ENCODE data around the gene KRT71. TPM values are rescaled to one million over a fixed set of nuclear protein-coding genes. Genes with fewer than 3 reads are reported as not detected.

The KRT71 gene
- total RNA-seq, 1 donor from 2014 or later, result not detected

DNA sequence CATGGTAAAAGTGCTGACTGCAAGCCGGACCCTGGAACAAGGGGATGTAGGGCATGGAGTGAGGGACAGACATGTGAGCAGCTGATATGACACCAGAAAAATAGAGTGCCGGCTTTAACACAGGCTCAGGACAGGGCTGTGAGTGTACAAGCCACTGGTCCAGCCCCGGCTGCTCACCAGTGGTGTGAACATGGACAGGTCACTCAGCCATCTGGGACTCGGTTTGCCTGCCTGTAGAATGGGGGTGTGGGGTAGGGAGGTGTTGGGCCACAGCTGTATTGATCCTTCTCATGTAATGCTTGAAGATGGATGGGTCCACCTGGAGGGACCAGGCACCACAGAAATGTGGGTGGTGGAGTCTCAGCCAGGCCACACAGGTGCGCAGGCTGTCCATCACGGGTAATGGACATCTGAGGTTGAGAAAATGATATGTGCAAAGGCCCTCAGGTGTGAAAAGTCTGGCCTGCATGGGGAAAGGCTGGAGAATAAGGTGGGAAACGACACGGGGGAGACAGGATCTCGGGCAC is 31.3 kb upstream of the KRT71 start:
- Mint-ChIP-seq H3K4me3 (no peak overlapping the region), H3K9me3 (no peaks in the 10 kb centered on the region), H3K27ac (no peak overlapping the region), H3K4me1 (ENCODE audit: low read depth) (peaks cover 33% of the 10 kb centered on the region), H3K36me3 (ENCODE audit: low read depth) (no peaks in the 10 kb centered on the region), H3K27me3 (ENCODE audit: insufficient read depth) (peaks cover 10% of the 10 kb centered on the region)
- intact Hi-C loops (cut with micrococcal nuclease), result loop anchor here (5.0 kb wide), 1 partner anchor 108 kb away; no protein-coding TSS in a partner anchor
- DNase-seq (ENCODE audit: low spot score), result no peak

DNA sequence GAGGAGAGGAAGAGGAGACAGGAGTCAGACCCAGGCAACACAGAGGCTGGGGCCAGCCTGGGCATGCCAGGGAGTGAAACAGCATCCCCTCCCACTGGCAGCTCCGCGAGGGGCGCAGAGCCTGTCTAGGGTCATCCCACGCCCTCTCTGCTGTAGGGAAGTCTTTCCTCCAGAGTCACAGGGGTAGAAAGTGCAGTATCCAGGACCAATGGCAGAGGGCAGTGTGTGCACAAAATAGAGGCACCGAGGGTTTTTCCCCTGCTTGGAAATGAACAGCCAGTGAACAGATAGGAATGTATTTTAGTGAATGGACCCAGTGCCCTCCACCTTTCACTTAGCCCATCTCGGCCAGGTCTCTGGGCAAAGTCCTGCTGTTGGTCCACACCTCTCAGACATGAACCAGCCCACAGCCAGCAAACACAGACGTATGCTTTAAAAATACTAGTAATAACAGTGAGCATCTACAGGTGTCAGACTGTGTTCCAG is 30.1 kb upstream of the KRT71 start:
- Mint-ChIP-seq H3K27me3 (ENCODE audit: insufficient read depth) (peaks cover 13% of the 10 kb centered on the region), H3K36me3 (ENCODE audit: low read depth) (no peaks in the 10 kb centered on the region), H3K4me3 (no peak overlapping the region), H3K9me3 (no peaks in the 10 kb centered on the region), H3K4me1 (ENCODE audit: low read depth) (peaks cover 33% of the 10 kb centered on the region), H3K27ac (no peak overlapping the region)
- intact Hi-C loops (cut with micrococcal nuclease), result loop anchor here (1.0 to 5.0 kb wide), 7 partner anchors 27 to 430 kb away; no protein-coding TSS in a partner anchor
- DNase-seq (ENCODE audit: low spot score), result peak; percentile 59

DNA sequence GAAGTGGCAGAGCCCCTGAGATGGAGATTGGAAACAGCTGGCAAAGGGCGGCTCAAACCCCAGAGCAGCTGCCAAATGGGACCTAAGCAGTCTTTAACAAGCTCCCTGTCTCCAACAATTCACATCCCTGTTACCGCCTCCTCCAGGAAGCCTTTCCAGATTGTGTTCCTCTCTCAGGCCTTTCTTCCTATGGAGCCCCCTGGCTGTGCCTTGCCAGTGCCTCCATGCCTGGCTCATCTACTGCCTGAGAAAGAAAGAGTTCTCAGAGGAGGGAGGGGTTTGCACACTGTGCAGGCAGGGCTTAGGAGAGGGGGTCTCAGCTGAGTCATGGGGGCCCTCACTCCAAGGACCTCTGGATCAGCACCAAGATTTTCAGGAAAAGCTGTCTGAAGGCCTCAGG is 29.5 kb upstream of the KRT71 start:
- no peak for DNase-seq (ENCODE audit: low spot score)
- H3K9me3 Mint-ChIP-seq, result no peaks in the 10 kb centered on the region
- no peak overlapping the region for H3K27ac Mint-ChIP-seq
- no peak overlapping the region for H3K4me3 Mint-ChIP-seq
- H3K36me3 Mint-ChIP-seq (ENCODE audit: low read depth), result no peaks in the 10 kb centered on the region
- intact Hi-C loops (cut with micrococcal nuclease), result loop anchor here (2.0 to 5.0 kb wide), 2 partner anchors 110 to 430 kb away; no protein-coding TSS in a partner anchor
- peaks cover 33% of the 10 kb centered on the region for H3K4me1 Mint-ChIP-seq (ENCODE audit: low read depth)
- peaks cover 13% of the 10 kb centered on the region for H3K27me3 Mint-ChIP-seq (ENCODE audit: insufficient read depth)

DNA sequence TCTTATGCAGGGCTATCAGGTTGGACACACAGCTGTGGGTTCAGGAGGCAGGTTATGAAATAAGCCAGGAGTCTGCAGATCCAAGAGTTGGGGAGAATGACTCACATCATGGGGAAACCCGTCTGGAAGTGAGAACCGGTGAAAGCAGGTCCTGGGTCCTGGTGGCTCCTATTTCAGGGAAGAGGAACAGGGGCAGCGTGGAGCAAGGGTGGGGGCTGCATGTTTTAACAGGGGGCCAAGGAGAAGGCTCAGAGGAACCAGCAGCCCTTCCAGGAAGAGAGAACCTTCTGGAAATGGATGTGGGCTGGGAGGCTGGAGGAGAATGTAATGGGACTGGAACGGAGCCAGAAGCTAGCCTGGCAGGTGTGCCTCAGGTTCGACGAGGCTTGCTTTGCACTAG is 28.5 kb upstream of the KRT71 start:
- H3K27ac Mint-ChIP-seq, result no peak overlapping the region
- peaks cover 24% of the 10 kb centered on the region for H3K4me1 Mint-ChIP-seq (ENCODE audit: low read depth)
- no peak for DNase-seq (ENCODE audit: low spot score)
- intact Hi-C loops (cut with micrococcal nuclease), result loop anchor here (5.0 kb wide), 1 partner anchor 111 kb away; no protein-coding TSS in a partner anchor
- peaks cover 8% of the 10 kb centered on the region for H3K27me3 Mint-ChIP-seq (ENCODE audit: insufficient read depth)
- H3K36me3 Mint-ChIP-seq (ENCODE audit: low read depth), result no peaks in the 10 kb centered on the region
- no peak overlapping the region for H3K4me3 Mint-ChIP-seq
- no peaks in the 10 kb centered on the region for H3K9me3 Mint-ChIP-seq

DNA sequence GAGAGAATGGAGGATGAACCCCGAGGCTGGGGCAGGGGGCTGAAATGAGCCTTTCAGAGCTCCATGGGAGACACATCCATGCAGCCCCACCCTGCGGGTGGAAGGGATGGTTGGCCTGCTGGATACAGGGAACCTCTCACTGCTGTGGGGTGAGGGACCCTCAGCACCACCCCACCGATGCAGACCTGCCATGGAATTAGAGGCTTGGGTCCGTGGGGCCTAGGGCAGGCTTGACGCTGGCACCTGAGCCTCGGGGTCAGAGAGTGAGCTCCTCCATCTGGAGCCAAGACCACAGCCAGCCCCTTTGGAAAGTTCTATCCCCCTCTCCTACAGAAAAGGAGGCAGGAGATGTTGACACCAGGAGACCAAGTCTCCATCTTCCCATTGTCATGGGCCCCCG is 28.1 kb upstream of the KRT71 start:
- H3K9me3 Mint-ChIP-seq, result no peaks in the 10 kb centered on the region
- intact Hi-C loops (cut with micrococcal nuclease), result loop anchor here (5.0 kb wide), 1 partner anchor 111 kb away; no protein-coding TSS in a partner anchor
- DNase-seq (ENCODE audit: low spot score), result no peak
- H3K36me3 Mint-ChIP-seq (ENCODE audit: low read depth), result no peaks in the 10 kb centered on the region
- H3K27me3 Mint-ChIP-seq (ENCODE audit: insufficient read depth), result peaks cover 8% of the 10 kb centered on the region
- H3K4me1 Mint-ChIP-seq (ENCODE audit: low read depth), result peaks cover 20% of the 10 kb centered on the region
- no peak overlapping the region for H3K27ac Mint-ChIP-seq
- no peak overlapping the region for H3K4me3 Mint-ChIP-seq

DNA sequence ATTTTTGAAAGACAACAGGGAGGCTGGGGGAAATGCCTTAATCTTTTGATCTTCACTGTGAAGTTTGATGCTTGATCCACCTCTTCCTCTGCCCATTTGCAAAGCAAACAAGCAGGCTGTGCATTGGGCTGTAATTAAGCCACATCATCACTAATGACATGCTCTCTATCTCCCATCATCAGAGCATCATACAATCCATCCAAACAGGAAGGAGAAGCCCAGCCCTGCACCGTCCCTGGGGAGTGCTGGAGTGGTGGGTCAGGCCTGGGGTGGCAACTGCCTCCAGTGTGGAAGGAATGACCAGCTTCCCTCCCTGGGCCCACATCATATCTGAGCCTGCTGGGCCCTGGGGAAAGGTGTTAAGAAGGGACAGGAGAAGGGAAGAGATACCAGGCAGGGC is 27.6 kb upstream of the KRT71 start:
- intact Hi-C loops (cut with micrococcal nuclease), result loop anchor here (5.0 kb wide), 1 partner anchor 112 kb away; no protein-coding TSS in a partner anchor
- H3K9me3 Mint-ChIP-seq, result no peaks in the 10 kb centered on the region
- H3K27me3 Mint-ChIP-seq (ENCODE audit: insufficient read depth), result peaks cover 8% of the 10 kb centered on the region
- H3K4me1 Mint-ChIP-seq (ENCODE audit: low read depth), result peaks cover 14% of the 10 kb centered on the region
- no peaks in the 10 kb centered on the region for H3K36me3 Mint-ChIP-seq (ENCODE audit: low read depth)
- H3K27ac Mint-ChIP-seq, result no peak overlapping the region
- H3K4me3 Mint-ChIP-seq, result no peak overlapping the region
- no peak for DNase-seq (ENCODE audit: low spot score)

DNA sequence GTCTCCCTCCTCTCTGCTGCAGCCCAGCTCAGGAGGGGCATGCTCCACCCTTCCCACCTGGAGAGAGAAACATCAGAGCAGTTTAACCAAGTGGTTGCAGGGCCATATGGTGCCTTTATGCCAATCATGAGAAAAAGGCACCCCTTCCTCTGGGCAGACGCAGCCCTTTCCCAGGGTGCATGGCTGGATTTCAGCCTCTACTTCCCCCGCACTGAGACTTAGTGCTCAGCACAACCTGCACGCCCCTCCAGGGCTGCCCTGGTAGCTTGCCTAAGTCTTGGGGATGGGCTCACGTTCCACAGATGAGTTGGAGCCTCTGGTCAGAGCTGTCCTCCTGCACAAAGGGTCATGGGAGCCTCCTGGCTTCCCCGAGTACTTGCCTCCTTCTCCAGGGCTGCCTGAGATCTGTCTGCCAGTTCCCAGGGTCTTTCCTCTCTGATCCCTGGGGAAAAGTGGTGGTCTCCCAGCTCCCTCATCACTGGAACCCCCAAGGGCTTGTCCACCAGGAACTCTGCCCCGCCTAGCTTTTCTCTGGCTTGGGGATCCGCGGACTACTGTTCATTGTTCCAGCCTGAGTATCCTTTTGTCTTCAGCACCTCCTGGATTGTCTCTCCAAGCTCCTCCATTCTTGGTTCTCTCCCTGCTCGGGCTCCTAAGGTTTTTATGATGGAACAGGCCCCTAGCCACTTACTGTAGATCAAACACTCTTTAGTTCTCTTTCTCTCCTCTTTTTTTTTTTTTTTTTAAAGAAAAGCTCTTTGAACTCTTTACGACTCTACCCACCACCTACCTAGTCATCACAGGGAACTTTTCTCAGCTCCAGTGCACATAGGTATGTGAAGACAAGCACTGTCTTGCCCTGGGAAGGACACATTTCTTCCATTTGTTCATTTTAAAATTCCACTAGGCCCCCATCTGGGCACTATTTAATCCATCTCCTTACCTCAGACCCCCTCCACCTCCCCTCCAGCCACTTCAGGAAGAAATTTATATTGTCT is 26.8 kb upstream of the KRT71 start:
- Mint-ChIP-seq H3K36me3 (ENCODE audit: low read depth) (no peaks in the 10 kb centered on the region), H3K4me1 (ENCODE audit: low read depth) (peaks cover 7% of the 10 kb centered on the region), H3K27me3 (ENCODE audit: insufficient read depth) (peaks cover 8% of the 10 kb centered on the region), H3K4me3 (no peak overlapping the region), H3K9me3 (no peaks in the 10 kb centered on the region), H3K27ac (no peak overlapping the region)
- intact Hi-C loops (cut with micrococcal nuclease), result loop anchor here (5.0 kb wide), 1 partner anchor 113 kb away; no protein-coding TSS in a partner anchor
- no peak for DNase-seq (ENCODE audit: low spot score)

DNA sequence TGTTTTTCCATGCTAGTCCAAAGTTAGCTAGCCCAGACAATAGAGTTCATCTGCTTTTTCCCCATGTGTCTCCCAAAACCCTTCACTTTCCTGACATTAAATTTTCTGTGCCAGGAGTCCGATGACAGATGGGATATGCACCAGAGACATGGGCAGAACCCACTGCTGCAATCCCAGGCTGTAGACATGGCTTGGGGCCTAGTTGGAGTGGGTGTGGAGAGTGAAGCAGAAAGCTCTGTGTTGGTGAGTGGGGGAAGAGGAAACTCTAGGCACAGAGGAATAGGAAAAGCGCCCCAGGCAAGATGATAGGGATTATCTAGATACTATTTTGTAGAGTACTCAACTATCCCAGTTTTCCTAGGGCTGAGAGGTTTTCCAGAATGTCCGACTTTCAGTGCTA is 25.5 kb upstream of the KRT71 start:
- intact Hi-C loops (cut with micrococcal nuclease), result no loop called here
- H3K4me3 Mint-ChIP-seq, result no peak overlapping the region
- no peak overlapping the region for H3K27ac Mint-ChIP-seq
- H3K4me1 Mint-ChIP-seq (ENCODE audit: low read depth), result peaks cover 6% of the 10 kb centered on the region
- DNase-seq (ENCODE audit: low spot score), result no peak
- peaks cover 8% of the 10 kb centered on the region for H3K27me3 Mint-ChIP-seq (ENCODE audit: insufficient read depth)
- no peaks in the 10 kb centered on the region for H3K36me3 Mint-ChIP-seq (ENCODE audit: low read depth)
- no peaks in the 10 kb centered on the region for H3K9me3 Mint-ChIP-seq

DNA sequence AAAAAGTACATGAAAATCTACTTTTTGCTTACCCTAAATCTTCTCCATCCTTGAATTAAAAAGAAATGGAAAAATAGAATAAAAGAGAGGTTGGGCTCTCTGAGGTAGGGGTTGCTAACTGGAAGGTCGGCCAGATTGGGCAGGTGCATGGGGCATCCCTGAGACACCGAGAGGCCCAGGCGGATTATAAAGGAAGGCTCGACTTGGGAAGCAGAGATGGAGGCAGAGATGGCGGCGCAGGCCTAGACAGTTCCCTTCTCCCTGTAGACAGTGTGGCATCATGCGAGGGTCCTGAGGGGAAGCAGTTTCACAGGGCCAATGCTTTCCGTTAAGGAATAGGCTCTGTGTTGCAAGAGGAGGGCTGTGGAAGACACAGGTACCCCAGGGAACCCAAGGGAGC is 24.4 kb upstream of the KRT71 start:
- no peaks in the 10 kb centered on the region for H3K36me3 Mint-ChIP-seq (ENCODE audit: low read depth)
- no peak for DNase-seq (ENCODE audit: low spot score)
- H3K4me3 Mint-ChIP-seq, result no peak overlapping the region
- H3K9me3 Mint-ChIP-seq, result no peaks in the 10 kb centered on the region
- H3K4me1 Mint-ChIP-seq (ENCODE audit: low read depth), result no peaks in the 10 kb centered on the region
- intact Hi-C loops (cut with micrococcal nuclease), result no loop called here
- no peak overlapping the region for H3K27ac Mint-ChIP-seq
- H3K27me3 Mint-ChIP-seq (ENCODE audit: insufficient read depth), result peaks cover 8% of the 10 kb centered on the region

DNA sequence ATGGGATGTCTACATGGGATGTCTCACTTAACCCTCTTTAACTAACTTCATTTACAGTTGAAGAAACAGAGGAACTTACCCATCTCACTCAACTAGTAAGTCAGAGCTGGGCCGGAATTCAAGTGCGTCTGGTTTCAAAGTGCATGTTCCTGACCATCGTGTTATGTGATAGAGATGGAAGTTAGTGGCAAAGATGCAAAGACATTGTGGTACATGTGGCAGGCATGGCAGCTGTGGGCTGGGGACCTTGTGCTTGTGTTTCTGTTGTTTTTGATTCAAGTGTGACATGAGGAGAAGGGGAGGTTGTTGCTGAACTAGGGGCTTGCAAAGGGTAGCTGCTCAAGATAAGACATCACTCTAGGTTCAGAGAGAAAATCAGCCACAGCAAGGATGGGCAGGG is 23.0 kb upstream of the KRT71 start:
- H3K27ac Mint-ChIP-seq, result no peak overlapping the region
- no peaks in the 10 kb centered on the region for H3K9me3 Mint-ChIP-seq
- H3K27me3 Mint-ChIP-seq (ENCODE audit: insufficient read depth), result peaks cover 5% of the 10 kb centered on the region
- no peak overlapping the region for H3K4me3 Mint-ChIP-seq
- intact Hi-C loops (cut with micrococcal nuclease), result no loop called here
- no peaks in the 10 kb centered on the region for H3K4me1 Mint-ChIP-seq (ENCODE audit: low read depth)
- no peaks in the 10 kb centered on the region for H3K36me3 Mint-ChIP-seq (ENCODE audit: low read depth)
- DNase-seq (ENCODE audit: low spot score), result no peak

DNA sequence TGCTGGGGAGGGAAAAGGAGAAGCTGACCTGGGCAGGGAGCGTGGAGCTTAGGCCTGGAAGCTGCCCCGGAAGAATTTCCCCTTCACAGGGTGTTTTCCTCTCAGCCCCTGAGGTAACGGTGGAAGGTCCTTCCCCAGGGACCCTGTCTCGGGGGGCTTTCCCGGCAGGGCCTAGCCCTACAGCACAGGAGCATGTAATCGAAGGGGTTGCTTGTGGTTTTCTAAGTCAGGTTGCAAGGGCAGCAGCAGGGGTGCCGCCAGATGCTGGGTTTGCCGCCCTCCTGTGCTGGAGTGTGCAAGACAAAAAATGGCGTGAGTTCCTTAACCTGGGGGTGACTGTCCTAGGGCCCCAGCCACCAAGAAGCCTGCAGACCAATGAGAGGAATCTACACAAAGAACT is 22.3 kb upstream of the KRT71 start:
- H3K27me3 Mint-ChIP-seq (ENCODE audit: insufficient read depth), result peaks cover 5% of the 10 kb centered on the region
- no peak overlapping the region for H3K27ac Mint-ChIP-seq
- intact Hi-C loops (cut with micrococcal nuclease), result no loop called here
- no peaks in the 10 kb centered on the region for H3K4me1 Mint-ChIP-seq (ENCODE audit: low read depth)
- H3K4me3 Mint-ChIP-seq, result no peak overlapping the region
- no peaks in the 10 kb centered on the region for H3K9me3 Mint-ChIP-seq
- no peaks in the 10 kb centered on the region for H3K36me3 Mint-ChIP-seq (ENCODE audit: low read depth)
- DNase-seq (ENCODE audit: low spot score), result no peak

DNA sequence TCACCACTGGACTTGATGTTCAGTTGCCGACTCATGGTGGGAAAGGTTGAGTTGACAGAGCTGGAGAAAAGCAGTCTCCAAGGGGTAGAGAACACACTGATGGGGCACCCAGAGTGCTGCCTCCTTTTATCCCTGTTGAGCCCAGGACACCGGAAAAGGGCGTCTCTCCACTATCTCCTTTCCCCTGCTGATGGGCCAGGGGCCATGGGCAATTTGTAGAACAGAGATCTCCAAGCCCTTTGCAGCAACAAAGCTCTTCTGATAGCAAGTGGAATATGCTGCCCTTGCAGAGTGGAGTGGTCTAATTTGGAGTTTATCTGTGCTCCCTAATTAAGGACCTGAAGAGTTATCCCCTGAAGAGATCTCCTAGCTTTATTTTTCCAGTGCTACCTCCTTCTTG is 20.8 kb upstream of the KRT71 start, which contains the start of gene KRT74:
KRT74 (minus strand) TSS at position 101 of the 400 bp plus-strand sequence; CDS start at position 35, 66 bp downstream.
- peaks cover 3% of the 10 kb centered on the region for H3K27me3 Mint-ChIP-seq (ENCODE audit: insufficient read depth)
- H3K27ac Mint-ChIP-seq, result no peak within 1 kb of the TSS
- no peaks in the 10 kb centered on the region for H3K36me3 Mint-ChIP-seq (ENCODE audit: low read depth)
- H3K4me3 Mint-ChIP-seq, result no peak within 1 kb of the TSS
- no peaks in the 10 kb centered on the region for H3K4me1 Mint-ChIP-seq (ENCODE audit: low read depth)
- DNase-seq (ENCODE audit: low spot score), result no peak
- intact Hi-C loops (cut with micrococcal nuclease), result no loop called here
- no peaks in the 10 kb centered on the region for H3K9me3 Mint-ChIP-seq

DNA sequence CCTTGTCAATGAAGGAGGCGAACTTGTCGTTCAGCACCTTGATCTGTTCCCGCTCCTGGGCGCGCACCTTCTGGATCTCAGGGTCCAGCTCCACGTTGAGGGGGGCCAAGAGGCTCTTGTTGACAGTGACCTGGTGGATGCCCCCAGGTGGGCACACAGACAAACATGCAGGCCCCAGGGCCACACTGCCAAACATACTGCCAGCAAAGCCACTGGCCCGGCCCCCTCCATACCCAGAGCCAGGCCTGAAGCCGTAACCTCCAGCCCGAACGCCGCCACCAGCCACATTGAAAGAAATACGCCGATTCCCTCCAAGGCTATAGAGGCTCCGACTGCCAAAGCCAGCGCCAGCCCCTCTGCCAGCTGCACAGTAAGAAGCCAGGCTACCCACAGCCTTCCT is 20.4 kb upstream of the KRT71 start:
- peaks cover under 1% of the 10 kb centered on the region for H3K27me3 Mint-ChIP-seq (ENCODE audit: insufficient read depth)

More for the DNA sequence above, 20.4 kb upstream of the KRT71 start:
- no peak overlapping the region for H3K27ac Mint-ChIP-seq
- H3K9me3 Mint-ChIP-seq, result no peaks in the 10 kb centered on the region
- intact Hi-C loops (cut with micrococcal nuclease), result no loop called here
- DNase-seq (ENCODE audit: low spot score), result no peak
- no peaks in the 10 kb centered on the region for H3K36me3 Mint-ChIP-seq (ENCODE audit: low read depth)
- no peak overlapping the region for H3K4me3 Mint-ChIP-seq
- H3K4me1 Mint-ChIP-seq (ENCODE audit: low read depth), result no peaks in the 10 kb centered on the region
